22Rv1 (cell line): ENCODE results near the gene STRA6.

ENCODE experiments used
- H3K27ac ChIP-seq: fragments of 450-650 bp; 2 replicates; pipeline ENCODE4 v1.5.1; 2017
- ZFX ChIP-seq: fragments of 450-650 bp; IDR thresholded peaks from 2 replicates; pipeline ENCODE4 v1.6.1; 2017; ENCODE audit warnings: antibody characterized with exemption, borderline replicate concordance
- TF ChIP-seq, protein P1 (sequence below): fragments of 450-650 bp; IDR thresholded peaks from 2 replicates; pipeline ENCODE4 v1.5.1; 2017; ENCODE audit warnings: mild to moderate bottlenecking

The STRA6 gene

DNA sequence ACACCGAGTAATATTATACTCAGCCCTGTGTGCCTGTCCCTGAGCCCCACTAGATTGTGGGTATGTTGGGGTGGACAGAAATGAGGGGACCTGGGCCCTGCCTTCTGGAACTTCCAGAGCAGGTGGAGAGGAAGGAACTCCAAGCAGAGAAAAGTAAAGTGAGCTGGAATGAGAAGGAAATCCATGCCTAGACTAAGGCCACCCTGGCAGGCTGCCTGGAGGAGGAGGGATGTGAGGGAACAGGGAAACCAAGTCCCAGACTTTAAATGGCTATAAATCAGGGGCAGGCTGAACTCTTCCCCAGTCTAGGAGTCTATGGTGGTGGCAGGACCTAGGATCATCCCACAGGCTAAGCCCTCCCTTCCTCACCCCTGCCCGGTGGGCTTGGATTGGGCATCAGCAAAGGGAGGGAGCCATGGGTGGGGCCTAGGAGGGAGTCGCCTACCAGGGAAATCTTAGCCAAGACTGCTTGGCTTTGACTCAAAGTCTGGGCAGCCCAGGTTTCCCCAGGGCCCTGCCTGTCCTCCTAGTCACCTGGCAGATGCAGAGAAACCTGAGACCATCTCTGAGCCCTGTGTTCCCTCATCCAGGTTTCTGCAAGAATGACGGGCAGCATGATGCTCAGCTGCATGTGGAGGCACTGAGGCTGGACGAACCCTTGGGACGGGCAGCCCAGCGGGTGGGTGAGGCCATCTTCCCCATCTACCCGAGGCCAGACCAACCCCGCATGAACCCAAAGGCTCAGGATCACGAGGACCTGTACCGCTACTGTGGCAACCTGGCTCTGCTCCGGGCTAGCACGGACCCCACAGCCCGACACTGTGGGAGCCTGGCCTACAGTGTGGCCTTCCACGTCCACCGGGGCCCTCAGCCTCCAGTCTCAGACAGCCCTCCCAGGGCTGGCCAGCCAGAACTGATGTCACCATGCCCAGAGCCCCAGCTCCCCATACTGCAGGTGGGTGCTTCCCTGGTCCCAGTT is 15.6 kb upstream of the STRA6 start:
- TF ChIP-seq ZFX = no peak
- TF ChIP-seq, protein P1, sequence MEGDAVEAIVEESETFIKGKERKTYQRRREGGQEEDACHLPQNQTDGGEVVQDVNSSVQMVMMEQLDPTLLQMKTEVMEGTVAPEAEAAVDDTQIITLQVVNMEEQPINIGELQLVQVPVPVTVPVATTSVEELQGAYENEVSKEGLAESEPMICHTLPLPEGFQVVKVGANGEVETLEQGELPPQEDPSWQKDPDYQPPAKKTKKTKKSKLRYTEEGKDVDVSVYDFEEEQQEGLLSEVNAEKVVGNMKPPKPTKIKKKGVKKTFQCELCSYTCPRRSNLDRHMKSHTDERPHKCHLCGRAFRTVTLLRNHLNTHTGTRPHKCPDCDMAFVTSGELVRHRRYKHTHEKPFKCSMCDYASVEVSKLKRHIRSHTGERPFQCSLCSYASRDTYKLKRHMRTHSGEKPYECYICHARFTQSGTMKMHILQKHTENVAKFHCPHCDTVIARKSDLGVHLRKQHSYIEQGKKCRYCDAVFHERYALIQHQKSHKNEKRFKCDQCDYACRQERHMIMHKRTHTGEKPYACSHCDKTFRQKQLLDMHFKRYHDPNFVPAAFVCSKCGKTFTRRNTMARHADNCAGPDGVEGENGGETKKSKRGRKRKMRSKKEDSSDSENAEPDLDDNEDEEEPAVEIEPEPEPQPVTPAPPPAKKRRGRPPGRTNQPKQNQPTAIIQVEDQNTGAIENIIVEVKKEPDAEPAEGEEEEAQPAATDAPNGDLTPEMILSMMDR = no peak
- no peak overlapping the region for H3K27ac ChIP-seq

DNA sequence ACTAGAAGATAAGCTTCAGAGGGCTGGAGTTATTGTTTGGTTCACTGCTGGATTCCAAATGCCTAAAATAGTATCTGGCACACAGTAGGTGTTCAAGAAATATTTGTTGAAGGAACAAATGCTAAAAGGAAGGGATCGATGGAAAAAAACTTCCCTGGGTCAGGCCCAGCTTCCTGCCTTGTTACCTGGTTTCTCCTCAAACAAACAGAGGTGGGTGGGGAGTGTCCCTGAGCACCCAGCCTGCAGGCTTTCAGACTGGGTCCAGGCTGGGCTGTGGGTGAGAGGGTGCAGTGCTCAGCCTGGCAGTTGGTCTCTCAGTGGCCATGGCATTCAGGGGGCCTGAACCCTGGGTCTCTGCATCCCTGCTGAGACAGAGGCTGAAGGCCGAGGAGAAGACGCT is 14.4 kb upstream of the STRA6 start:
- TF ChIP-seq ZFX = no peak
- TF ChIP-seq, protein P1 = no peak
- H3K27ac ChIP-seq = no peak overlapping the region

- TF ChIP-seq, protein P1 = no peak
- no peak for TF ChIP-seq ZFX
- no peak overlapping the region for H3K27ac ChIP-seq
Measured at GRCh38 chr15:74215958-74216357, 13.4 kb upstream of the STRA6 start.

DNA sequence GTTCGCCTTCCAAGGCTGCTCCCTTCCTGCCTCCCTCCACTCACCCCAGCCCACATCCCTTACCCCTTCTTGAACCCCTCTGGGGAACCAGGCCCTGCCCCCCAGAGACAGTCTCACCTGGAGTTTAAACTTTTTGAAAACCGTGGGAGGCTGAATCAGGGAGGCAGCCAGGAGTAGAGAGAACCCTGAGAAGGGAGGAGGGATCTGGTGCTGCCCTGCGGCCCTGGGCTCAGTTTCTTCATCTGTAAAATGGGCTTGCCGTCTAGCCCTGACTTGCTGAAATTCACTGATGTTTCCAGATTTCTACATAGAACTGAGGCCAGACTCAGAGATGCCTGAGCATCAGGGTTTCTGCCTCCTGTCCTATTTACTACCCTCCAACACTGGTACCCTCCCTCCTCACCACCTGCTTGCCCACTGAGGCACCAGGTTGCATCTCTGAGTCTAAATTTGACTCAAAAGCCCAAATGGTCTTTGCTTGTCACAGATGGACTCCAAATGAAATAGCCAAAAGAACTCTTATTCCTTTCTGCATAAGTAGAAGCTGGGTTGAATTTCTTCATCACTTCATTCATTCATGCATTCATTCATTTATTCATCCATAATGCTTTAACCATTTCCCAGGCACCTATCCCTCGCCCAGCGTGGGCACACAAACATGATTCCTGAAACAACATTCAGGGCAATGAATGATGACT is 11.9 kb upstream of the STRA6 start:
- TF ChIP-seq, protein P1 = no peak
- TF ChIP-seq ZFX = no peak

DNA sequence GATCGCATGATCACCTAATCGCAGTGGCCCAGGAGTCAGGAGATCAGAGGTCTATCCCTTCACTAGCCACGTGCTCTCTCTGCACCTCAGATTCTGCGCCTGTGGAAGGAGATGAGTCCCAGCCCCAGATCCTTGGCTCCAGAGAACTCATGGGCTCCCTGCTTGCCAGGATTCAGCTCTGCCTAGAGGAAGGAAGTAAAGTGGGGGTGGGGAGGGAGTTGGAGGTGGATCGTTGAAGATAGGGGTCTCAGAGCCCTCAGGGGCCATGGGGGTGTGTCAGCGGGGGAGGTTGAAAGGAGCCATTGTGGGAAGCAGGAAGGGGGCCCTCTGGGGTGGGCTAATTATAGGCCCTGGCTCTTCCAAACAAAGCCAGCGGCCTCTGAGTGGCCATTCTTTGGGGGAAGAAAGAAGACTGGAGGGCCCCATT is 11.3 kb upstream of the STRA6 start:
- H3K27ac ChIP-seq = no peak overlapping the region
- TF ChIP-seq, protein P1 = no peak
- no peak for TF ChIP-seq ZFX

More for the DNA sequence above, 11.9 kb upstream of the STRA6 start:
- H3K27ac ChIP-seq = no peak overlapping the region

DNA sequence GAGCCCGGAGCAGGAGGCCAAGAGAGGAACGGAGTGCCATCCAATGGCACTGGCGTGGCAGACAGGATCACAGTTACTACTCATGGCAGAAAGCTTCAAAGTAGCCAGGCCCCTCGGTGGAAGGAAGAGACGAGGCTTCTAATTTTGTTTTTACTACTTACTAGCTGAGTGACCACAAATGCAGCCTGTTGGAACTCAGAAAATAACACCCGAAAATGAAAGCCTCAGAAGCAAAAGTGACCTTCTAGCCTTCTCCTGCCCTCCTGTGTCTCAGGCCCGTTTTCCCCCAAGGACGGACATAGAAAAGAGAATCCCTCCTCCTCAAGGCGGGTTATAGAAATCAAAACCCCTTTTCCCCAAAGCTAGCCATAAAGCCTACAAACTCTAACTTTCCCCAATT is 9.9 kb upstream of the STRA6 start:
- TF ChIP-seq ZFX = no peak
- TF ChIP-seq, protein P1 = no peak
- H3K27ac ChIP-seq = no peak overlapping the region
